Neutrophil (primary cell): ENCODE data around the gene TOX4.

ENCODE experiments used
- H3K27ac ChIP-seq: fragments of 200-600 bp; sonication (generic); 2 replicates; pipeline ENCODE4 v1.5.1; 2016; ENCODE audit warnings: mild to moderate bottlenecking, moderate library complexity
- H3K27me3 ChIP-seq: fragments of 200-600 bp; sonication (generic); 2 replicates; pipeline ENCODE4 v1.6.0; 2016; ENCODE audit warnings: mild to moderate bottlenecking
- H3K36me3 ChIP-seq: fragments of 200-600 bp; sonication (generic); 2 replicates; pipeline ENCODE4 v1.5.1; 2017
- H3K4me1 ChIP-seq, 2 experiments: fragments of 200-600 bp in 1 of 2; sonication (generic) in 1 of 2; 1 replicate in 1 of 2; 2 replicates in 1 of 2; pipeline versions ENCODE4 v1.5.1 to v1.6.1; 2013 to 2016; ENCODE audit warnings: low read depth in 1 of 2, low read length in 1 of 2, mild to moderate bottlenecking in 1 of 2, moderate library complexity in 1 of 2; ENCODE audit not compliant: control insufficient read depth in 1 of 2, insufficient read depth in 1 of 2
- H3K4me3 ChIP-seq, 2 experiments: fragments of 200-600 bp in 1 of 2; sonication (generic) in 1 of 2; 1 replicate in 1 of 2; 2 replicates in 1 of 2; pipeline ENCODE4 v1.5.1; 2013 to 2016; ENCODE audit warnings: low read depth in 1 of 2, low read length in 1 of 2, mild to moderate bottlenecking in 1 of 2, moderate library complexity in 1 of 2
- H3K9me3 ChIP-seq: fragments of 200-600 bp; sonication (generic); 2 replicates; pipeline ENCODE4 v1.5.1; 2016
- TF ChIP-seq, protein P1 (sequence below): fragments of 200-600 bp; sonication (generic); IDR thresholded peaks from 2 replicates; pipeline ENCODE4 v1.5.1; 2016; ENCODE audit warnings: antibody characterized with exemption

Gene TOX4

DNA sequence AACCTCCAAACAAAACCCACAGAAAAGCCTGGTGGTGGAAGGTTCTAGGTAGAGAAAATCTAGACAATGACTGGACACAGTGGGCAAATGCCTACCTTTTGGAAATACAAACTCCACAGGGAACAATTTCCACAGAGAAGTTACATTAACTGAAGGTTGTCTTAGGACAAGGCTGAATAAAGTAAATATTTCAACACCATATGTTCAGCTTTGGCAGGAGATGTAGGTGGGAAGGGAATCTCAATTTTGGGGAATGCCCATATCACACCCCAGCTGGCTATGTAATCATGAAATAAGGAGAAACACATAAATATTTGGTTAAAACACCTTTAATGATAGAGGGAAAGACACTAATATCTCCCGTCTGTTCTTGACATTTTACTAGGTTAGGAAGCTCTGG lies 43.8 kb downstream of the TOX4 start:
- peaks cover 0 to under 1% of the 10 kb centered on the region in 2 experiments for H3K4me1 ChIP-seq
- TF ChIP-seq, protein P1, sequence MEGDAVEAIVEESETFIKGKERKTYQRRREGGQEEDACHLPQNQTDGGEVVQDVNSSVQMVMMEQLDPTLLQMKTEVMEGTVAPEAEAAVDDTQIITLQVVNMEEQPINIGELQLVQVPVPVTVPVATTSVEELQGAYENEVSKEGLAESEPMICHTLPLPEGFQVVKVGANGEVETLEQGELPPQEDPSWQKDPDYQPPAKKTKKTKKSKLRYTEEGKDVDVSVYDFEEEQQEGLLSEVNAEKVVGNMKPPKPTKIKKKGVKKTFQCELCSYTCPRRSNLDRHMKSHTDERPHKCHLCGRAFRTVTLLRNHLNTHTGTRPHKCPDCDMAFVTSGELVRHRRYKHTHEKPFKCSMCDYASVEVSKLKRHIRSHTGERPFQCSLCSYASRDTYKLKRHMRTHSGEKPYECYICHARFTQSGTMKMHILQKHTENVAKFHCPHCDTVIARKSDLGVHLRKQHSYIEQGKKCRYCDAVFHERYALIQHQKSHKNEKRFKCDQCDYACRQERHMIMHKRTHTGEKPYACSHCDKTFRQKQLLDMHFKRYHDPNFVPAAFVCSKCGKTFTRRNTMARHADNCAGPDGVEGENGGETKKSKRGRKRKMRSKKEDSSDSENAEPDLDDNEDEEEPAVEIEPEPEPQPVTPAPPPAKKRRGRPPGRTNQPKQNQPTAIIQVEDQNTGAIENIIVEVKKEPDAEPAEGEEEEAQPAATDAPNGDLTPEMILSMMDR: no peak
- H3K36me3 ChIP-seq: no peaks in the 10 kb centered on the region
- no peak overlapping the region for H3K27ac ChIP-seq
- no peak overlapping the region for H3K4me3 ChIP-seq
- peaks cover 78% of the 10 kb centered on the region for H3K27me3 ChIP-seq
- no peaks in the 10 kb centered on the region for H3K9me3 ChIP-seq

DNA sequence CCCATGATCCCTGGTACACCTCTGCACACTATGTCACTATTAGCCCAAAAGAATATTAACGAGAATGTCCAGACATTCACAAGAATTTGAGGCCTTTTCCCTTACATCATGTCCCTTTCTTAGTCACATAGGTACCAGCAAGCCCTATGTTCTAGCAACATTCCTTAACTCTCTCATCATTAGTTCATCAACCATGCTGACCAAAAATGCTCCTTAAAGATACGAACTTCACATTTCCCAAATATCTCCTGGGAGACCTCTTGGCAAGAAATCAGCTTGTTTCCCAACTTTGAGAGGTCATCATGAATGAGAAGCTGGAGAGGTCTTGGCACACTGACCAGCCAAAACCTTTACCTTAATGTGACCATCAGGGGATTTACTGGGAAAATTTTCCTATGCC lies 44.5 kb downstream of the TOX4 start:
- Histone ChIP-seq H3K36me3 (no peaks in the 10 kb centered on the region), H3K27ac (no peak overlapping the region), H3K4me3 (no peak overlapping the region), H3K27me3 (peaks cover 86% of the 10 kb centered on the region), H3K4me1 (peaks cover 2 to 8% of the 10 kb centered on the region in 2 experiments), H3K9me3 (no peaks in the 10 kb centered on the region)
- TF ChIP-seq, protein P1: no peak

DNA sequence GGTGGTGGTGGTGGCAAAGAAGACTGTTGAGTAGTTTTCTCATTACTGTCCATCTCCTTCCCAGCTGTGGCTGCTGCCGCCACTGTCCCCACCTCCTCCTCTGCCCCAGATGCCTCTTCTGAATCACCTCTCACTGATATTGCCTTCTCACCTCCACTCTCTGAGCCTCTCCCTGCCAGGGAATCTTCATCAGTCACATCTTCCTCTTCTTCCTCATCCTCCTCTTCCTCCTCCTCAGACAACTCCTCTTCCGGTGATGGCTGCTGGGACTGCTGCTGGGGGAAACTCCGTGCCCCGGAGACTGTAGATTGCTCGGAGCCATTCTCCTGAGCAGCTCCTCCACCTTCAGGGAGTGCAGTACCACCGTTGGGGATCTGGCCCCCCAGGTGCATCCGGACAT lies 46.2 kb downstream of the TOX4 start:
- Histone ChIP-seq H3K27ac (no peak overlapping the region), H3K9me3 (no peaks in the 10 kb centered on the region), H3K4me1 (peaks cover 19 to 25% of the 10 kb centered on the region in 2 experiments), H3K4me3 (no peak overlapping the region), H3K36me3 (no peaks in the 10 kb centered on the region), H3K27me3 (peaks cover 82% of the 10 kb centered on the region)
- TF ChIP-seq, protein P1: no peak

DNA sequence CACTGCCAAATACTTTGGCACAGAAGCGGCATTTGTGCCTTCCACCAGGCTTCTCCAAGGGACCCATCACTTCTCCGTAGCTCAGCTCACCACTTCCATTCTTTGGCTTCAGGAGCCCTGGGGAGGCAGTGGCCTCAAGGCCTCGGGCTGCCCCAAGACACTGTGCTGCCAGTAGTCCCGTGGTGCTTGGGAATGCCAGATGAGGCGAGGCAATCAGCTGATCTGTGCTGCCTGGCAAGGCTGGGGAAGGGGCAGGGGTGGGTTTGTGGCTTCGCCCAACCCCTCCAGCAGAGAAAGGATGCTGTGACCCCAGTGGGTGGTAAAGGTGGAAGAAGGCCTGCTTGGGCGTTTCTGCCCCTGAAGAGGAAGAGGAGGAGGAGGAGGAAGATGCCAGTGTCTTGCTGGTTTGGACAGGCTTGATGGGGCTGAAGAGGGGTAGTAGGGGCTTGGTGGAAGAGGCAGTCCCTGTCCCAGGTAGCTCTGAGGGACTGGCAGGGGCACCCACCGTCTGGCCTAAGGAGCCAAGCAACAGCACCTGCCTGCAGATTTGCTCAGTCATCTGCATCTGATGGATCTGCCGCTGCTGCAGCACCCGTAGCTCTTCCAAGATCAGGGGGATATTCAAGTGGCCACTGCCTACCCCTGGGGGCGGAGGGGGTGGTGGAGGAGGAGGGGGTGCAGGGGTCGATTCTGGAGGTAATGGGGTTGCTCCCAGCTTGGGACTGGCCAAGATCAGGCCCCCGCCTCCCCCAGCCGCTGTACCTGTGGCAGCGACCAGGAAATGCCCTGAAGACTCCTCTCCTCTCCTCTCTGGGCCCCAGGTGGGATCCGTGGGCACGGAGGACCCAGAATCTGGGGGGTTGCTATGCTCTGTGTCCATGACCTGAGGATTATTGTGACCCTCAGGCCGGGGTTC lies 47.8 kb downstream of the TOX4 start:
- peaks cover 33 to 37% of the 10 kb centered on the region in 2 experiments for H3K4me1 ChIP-seq
- peaks cover 68% of the 10 kb centered on the region for H3K27me3 ChIP-seq
- H3K9me3 ChIP-seq: no peaks in the 10 kb centered on the region
- TF ChIP-seq, protein P1: no peak
- no peak overlapping the region for H3K4me3 ChIP-seq
- H3K27ac ChIP-seq: no peak overlapping the region
- no peaks in the 10 kb centered on the region for H3K36me3 ChIP-seq

DNA sequence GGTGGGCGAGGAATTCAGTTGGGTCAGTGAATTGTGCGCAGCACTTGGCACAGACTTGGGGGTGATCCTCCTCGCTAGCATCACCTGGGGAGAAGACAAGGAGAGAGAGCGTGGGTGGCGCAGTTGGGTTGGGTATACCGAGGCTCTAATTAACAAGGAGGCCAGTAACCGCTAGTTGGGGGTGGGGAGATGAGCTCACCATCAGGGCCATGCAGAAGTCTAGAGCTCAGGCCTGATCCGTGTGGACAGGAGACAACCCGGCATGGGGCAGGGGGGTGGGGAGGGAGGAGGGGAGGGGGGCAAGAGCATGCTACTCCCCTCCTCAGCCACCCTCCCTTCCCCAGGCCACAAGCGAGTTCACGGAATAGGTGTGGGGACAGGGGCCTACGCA lies 48.6 kb downstream of the TOX4 start:
- no peaks in the 10 kb centered on the region for H3K9me3 ChIP-seq
- peak overlapping the region; percentile 47 to 64 for H3K4me3 ChIP-seq
- peaks cover 63% of the 10 kb centered on the region for H3K27me3 ChIP-seq
- TF ChIP-seq, protein P1: no peak
- H3K27ac ChIP-seq: no peak overlapping the region
- peaks cover 33 to 37% of the 10 kb centered on the region in 2 experiments for H3K4me1 ChIP-seq
- no peaks in the 10 kb centered on the region for H3K36me3 ChIP-seq
